Measurements from ENCODE around the gene MYH4. TPM values are rescaled to one million over a fixed set of nuclear protein-coding genes. Genes with fewer than 3 reads are reported as not detected.

The MYH4 gene
- total and polyA plus RNA-seq, 2 of the 13 experiments (the other 11 are each of a cell fraction or from before 2014, with no cell fraction given) = 0.01 to 0.02 TPM

GRCh38 chr17:10447026-10447931 lies 22.1 kb downstream of the MYH4 start (continued):
- no peak for TF ChIP-seq ZBED4 (CRISPR knock-in tag; IDR thresholded peaks at IDR 0.05; ENCODE audit: borderline replicate concordance)
- TF ChIP-seq CHD4 (IDR thresholded peaks at IDR 0.05; ENCODE audit: borderline replicate concordance, low read length) = peak; percentile 34; the same call in 1 of the 2 replicates
- no peak for TF ChIP-seq FOXC1 (CRISPR knock-in tag; IDR thresholded peaks at IDR 0.05; ENCODE audit: borderline replicate concordance)
- peak; percentile 63 for TF ChIP-seq RARA (CRISPR knock-in tag; IDR thresholded peaks at IDR 0.05)
- TF ChIP-seq ETV5 (CRISPR knock-in tag; IDR thresholded peaks at IDR 0.05; ENCODE audit: borderline replicate concordance) = peak; percentile 81
- TF ChIP-seq ZNF746 (CRISPR knock-in tag; IDR thresholded peaks at IDR 0.05) = no peak
- peak; percentile 73 for TF ChIP-seq HMG20A (CRISPR knock-in tag; IDR thresholded peaks at IDR 0.05; ENCODE audit: borderline replicate concordance)
- peak; percentile 84 for TF ChIP-seq CEBPG (CRISPR knock-in tag; IDR thresholded peaks at IDR 0.05)
- TF ChIP-seq KDM5B (CRISPR knock-in tag; IDR thresholded peaks at IDR 0.05; ENCODE audit: borderline replicate concordance) = no peak
- peak; percentile 77 to 87; a peak in 3 of 4 replicates for TF ChIP-seq EP300 (IDR thresholded peaks at IDR 0.05; ENCODE audit: low read depth in 2 of 2, low read length in 2 of 2)
- peak; percentile 50; the same call in 1 of the 2 replicates for TF ChIP-seq EP300 (CRISPR knock-in tag; IDR thresholded peaks at IDR 0.05; ENCODE audit: borderline replicate concordance)
- TF ChIP-seq ZKSCAN8 (CRISPR knock-in tag; IDR thresholded peaks at IDR 0.05; ENCODE audit: borderline replicate concordance) = no peak
- TF ChIP-seq RAD51 (IDR thresholded peaks at IDR 0.05; ENCODE audit: borderline replicate concordance) = no peak
- peak; percentile 92 for TF ChIP-seq ARID5B (CRISPR knock-in tag; IDR thresholded peaks at IDR 0.05)
- TF ChIP-seq SALL1 (CRISPR knock-in tag; IDR thresholded peaks at IDR 0.05) = peak; percentile 61; the same call in 1 of the 2 replicates
- TF ChIP-seq FOXM1 (CRISPR knock-in tag; IDR thresholded peaks at IDR 0.05) = no peak
- TF ChIP-seq ZNF281 (CRISPR knock-in tag; IDR thresholded peaks at IDR 0.05; ENCODE audit: borderline replicate concordance) = no peak; the same call in 1 of the 2 replicates
- peak; percentile 52 for TF ChIP-seq TEAD3 (CRISPR knock-in tag; optimal IDR thresholded peaks at IDR 0.05; ENCODE audit: borderline replicate concordance)
